Retinal pigment epithelial cell (primary cell): Measurements from ENCODE around the gene ITLN2.
"Not testable (repeated sequence)": the region's sequence is repeated elsewhere in the genome, so short reads cannot be mapped to it uniquely, and the experiment has no call there.

Experiments
- DNase-seq: peaks from one replicate; pipeline ENCODE4 v3.0.0-alpha.2; 2010; ENCODE audit warnings: low read depth
- H3K4me3 ChIP-seq: 2 replicates; pipeline ENCODE4 v1.5.1; 2011; ENCODE audit warnings: mild to moderate bottlenecking, low read length, control low read depth, moderate library complexity
- TF ChIP-seq, protein P1 (sequence below): conservative IDR thresholded peaks from 2 replicates; pipeline ENCODE4 v1.5.1; 2011; ENCODE audit warnings: low read depth, low read length, control low read depth, inconsistent platforms

Gene ITLN2

DNA sequence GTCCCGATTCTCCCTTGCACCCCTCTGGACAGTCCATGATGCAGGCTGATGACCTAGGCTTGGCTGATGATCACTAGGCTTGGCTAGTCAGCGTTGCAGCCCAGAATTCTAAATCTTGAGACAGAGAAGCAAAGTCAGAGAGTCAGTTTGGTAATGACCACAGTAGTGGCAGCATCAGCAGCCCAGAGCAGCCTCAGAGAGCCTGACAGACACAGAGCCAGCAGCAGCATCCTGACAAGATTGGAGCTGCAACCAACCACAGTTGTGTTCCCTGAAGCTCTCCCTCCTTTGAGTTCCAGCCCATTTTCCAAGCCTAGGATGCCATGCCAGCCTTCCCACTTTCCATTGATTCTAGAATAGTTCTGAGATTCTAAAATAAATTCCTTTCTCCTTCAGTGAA, 52.8 kb downstream of the ITLN2 start:
- TF ChIP-seq, protein P1, sequence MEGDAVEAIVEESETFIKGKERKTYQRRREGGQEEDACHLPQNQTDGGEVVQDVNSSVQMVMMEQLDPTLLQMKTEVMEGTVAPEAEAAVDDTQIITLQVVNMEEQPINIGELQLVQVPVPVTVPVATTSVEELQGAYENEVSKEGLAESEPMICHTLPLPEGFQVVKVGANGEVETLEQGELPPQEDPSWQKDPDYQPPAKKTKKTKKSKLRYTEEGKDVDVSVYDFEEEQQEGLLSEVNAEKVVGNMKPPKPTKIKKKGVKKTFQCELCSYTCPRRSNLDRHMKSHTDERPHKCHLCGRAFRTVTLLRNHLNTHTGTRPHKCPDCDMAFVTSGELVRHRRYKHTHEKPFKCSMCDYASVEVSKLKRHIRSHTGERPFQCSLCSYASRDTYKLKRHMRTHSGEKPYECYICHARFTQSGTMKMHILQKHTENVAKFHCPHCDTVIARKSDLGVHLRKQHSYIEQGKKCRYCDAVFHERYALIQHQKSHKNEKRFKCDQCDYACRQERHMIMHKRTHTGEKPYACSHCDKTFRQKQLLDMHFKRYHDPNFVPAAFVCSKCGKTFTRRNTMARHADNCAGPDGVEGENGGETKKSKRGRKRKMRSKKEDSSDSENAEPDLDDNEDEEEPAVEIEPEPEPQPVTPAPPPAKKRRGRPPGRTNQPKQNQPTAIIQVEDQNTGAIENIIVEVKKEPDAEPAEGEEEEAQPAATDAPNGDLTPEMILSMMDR: no peak
- H3K4me3 ChIP-seq: no peak overlapping the region
- DNase-seq: no peak

DNA sequence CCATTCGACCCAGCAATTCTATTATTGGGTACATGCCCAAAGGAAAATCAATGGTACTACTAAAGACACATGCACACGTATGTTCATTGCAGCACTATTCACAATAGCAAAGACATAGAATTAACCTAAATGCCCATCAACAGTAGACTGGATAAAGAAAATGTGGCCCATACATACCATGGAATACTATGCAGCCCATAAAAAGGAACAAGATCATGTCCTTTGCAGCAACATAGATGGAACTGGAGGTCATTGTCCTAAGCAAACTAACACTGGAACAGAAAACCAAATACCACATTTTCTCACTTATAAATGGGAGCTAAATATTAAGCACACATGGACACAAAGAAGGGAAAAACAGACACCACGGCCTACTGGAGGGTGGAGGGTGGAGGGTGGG, 53.9 kb downstream of the ITLN2 start:
- H3K4me3 ChIP-seq, DNase-seq: not testable (repeated sequence)
